ENCODE data around the gene ZNF407.

ZNF407 gene

GRCh38 chr18:74617486-74617885 is 19.8 kb downstream of the ZNF407 start:
- CTCF ChIA-PET, result no interaction called here

GRCh38 chr18:74622072-74622471 is 24.4 kb downstream of the ZNF407 start:
- ChIA-PET POLR2A (no interaction called here), CTCF (no interaction called here)
- DNase-seq (ENCODE audit: extremely low spot score), result no peak
- no peak for TF ChIP-seq CTBP1 (IDR thresholded peaks at IDR 0.05; ENCODE audit: borderline replicate concordance)

More at GRCh38 chr18:74617486-74617885, 19.8 kb downstream of the ZNF407 start:
- TF ChIP-seq FOXK2 (IDR thresholded peaks at IDR 0.05), result no peak
- TF ChIP-seq SUZ12 (IDR thresholded peaks at IDR 0.05), result no peak
- TF ChIP-seq NFRKB (IDR thresholded peaks at IDR 0.05), result no peak
- TF ChIP-seq TARDBP (IDR thresholded peaks at IDR 0.05), result no peak
- TF ChIP-seq L3MBTL2 (conservative IDR thresholded peaks at IDR 0.05), result no peak
- TF ChIP-seq ARNT (IDR thresholded peaks at IDR 0.05), result no peak
- DNase-seq (ENCODE audit: extremely low spot score), result no peak
- POLR2A ChIA-PET, result no interaction called here

GRCh38 chr18:74623047-74623816 is 25.6 kb downstream of the ZNF407 start:
- ChIA-PET CTCF (interaction anchor here (0.7 to 1.1 kb wide), 3 partner anchors 285 to 1778 kb away, joined by 3 read pairs; no protein-coding TSS in a partner anchor), POLR2A (no interaction called here)
- no peak for DNase-seq (ENCODE audit: extremely low spot score)
- no peak for TF ChIP-seq ZNF384 (IDR thresholded peaks at IDR 0.05)
- TF ChIP-seq LEF1 (IDR thresholded peaks at IDR 0.05; ENCODE audit: borderline replicate concordance), result no peak
- no peak for TF ChIP-seq SP1 (IDR thresholded peaks at IDR 0.05)
- no peak for TF ChIP-seq NFRKB (IDR thresholded peaks at IDR 0.05)
- TF ChIP-seq FOXK2 (IDR thresholded peaks at IDR 0.05), result no peak

- TF ChIP-seq LEF1 (IDR thresholded peaks at IDR 0.05; ENCODE audit: borderline replicate concordance) (no peak), ELF4 (IDR thresholded peaks at IDR 0.05) (no peak), SUZ12 (IDR thresholded peaks at IDR 0.05) (no peak), BHLHE40 (IDR thresholded peaks at IDR 0.05; ENCODE audit: borderline replicate concordance) (no peak), FOXM1 (IDR thresholded peaks at IDR 0.05; ENCODE audit: borderline replicate concordance) (no peak), ZNF384 (IDR thresholded peaks at IDR 0.05) (no peak)
- CTCF ChIA-PET, result interaction anchor here (0.5 to 1.1 kb wide), 2 partner anchors 417 to 1504 kb away, joined by 3 read pairs; no protein-coding TSS in a partner anchor
- no peak for DNase-seq (ENCODE audit: extremely low spot score)
- POLR2A ChIA-PET, result no interaction called here
Measured at GRCh38 chr18:74624466-74624865, 26.8 kb downstream of the ZNF407 start.

- ChIA-PET CTCF (no interaction called here), POLR2A (no interaction called here)
- DNase-seq (ENCODE audit: extremely low spot score), result no peak
- TF ChIP-seq FOXA1 (IDR thresholded peaks at IDR 0.05), result no peak
- TF ChIP-seq ZNF384 (IDR thresholded peaks at IDR 0.05), result no peak
- no peak for TF ChIP-seq HDGF (IDR thresholded peaks at IDR 0.05; ENCODE audit: borderline replicate concordance)
- TF ChIP-seq LEF1 (IDR thresholded peaks at IDR 0.05; ENCODE audit: borderline replicate concordance), result no peak
- no peak for TF ChIP-seq SP1 (IDR thresholded peaks at IDR 0.05)
- no peak for TF ChIP-seq ELF4 (IDR thresholded peaks at IDR 0.05)
- no peak for TF ChIP-seq PKNOX1 (IDR thresholded peaks at IDR 0.05)
- TF ChIP-seq NFRKB (IDR thresholded peaks at IDR 0.05), result no peak
- TF ChIP-seq SUZ12 (IDR thresholded peaks at IDR 0.05), result no peak
- no peak for TF ChIP-seq ARNT (IDR thresholded peaks at IDR 0.05)
- no peak for TF ChIP-seq FOXM1 (IDR thresholded peaks at IDR 0.05; ENCODE audit: borderline replicate concordance)
- TF ChIP-seq L3MBTL2 (conservative IDR thresholded peaks at IDR 0.05), result no peak
- no peak for TF ChIP-seq BHLHE40 (IDR thresholded peaks at IDR 0.05; ENCODE audit: borderline replicate concordance)
- no peak for TF ChIP-seq TARDBP (IDR thresholded peaks at IDR 0.05)
- no peak for TF ChIP-seq FOXK2 (IDR thresholded peaks at IDR 0.05)
- no peak for TF ChIP-seq CTBP1 (IDR thresholded peaks at IDR 0.05; ENCODE audit: borderline replicate concordance)
Measured at GRCh38 chr18:74625157-74625556, 27.5 kb downstream of the ZNF407 start.

GRCh38 chr18:74626049-74626874 is 28.6 kb downstream of the ZNF407 start:
- POLR2A ChIA-PET, result no interaction called here
- CTCF ChIA-PET, result no interaction called here
- TF ChIP-seq L3MBTL2 (conservative IDR thresholded peaks at IDR 0.05) (no peak), ELF4 (IDR thresholded peaks at IDR 0.05) (no peak), PKNOX1 (IDR thresholded peaks at IDR 0.05) (no peak), ARNT (IDR thresholded peaks at IDR 0.05) (no peak), BHLHE40 (IDR thresholded peaks at IDR 0.05; ENCODE audit: borderline replicate concordance) (no peak), NFRKB (IDR thresholded peaks at IDR 0.05) (no peak), FOXK2 (IDR thresholded peaks at IDR 0.05) (no peak), FOXM1 (IDR thresholded peaks at IDR 0.05; ENCODE audit: borderline replicate concordance) (no peak), FOXA1 (IDR thresholded peaks at IDR 0.05) (no peak), HDGF (IDR thresholded peaks at IDR 0.05; ENCODE audit: borderline replicate concordance) (no peak), CTBP1 (IDR thresholded peaks at IDR 0.05; ENCODE audit: borderline replicate concordance) (no peak), SUZ12 (IDR thresholded peaks at IDR 0.05) (no peak), SP1 (IDR thresholded peaks at IDR 0.05) (no peak), TARDBP (IDR thresholded peaks at IDR 0.05) (no peak), ZNF384 (IDR thresholded peaks at IDR 0.05) (no peak), LEF1 (IDR thresholded peaks at IDR 0.05; ENCODE audit: borderline replicate concordance) (no peak)

GRCh38 chr18:74630804-74631203 is 33.1 kb downstream of the ZNF407 start:
- TF ChIP-seq ELF4 (IDR thresholded peaks at IDR 0.05) (no peak), ZNF384 (IDR thresholded peaks at IDR 0.05) (no peak), L3MBTL2 (conservative IDR thresholded peaks at IDR 0.05) (no peak), SUZ12 (IDR thresholded peaks at IDR 0.05) (no peak), HDGF (IDR thresholded peaks at IDR 0.05; ENCODE audit: borderline replicate concordance) (no peak), ARNT (IDR thresholded peaks at IDR 0.05) (no peak), LEF1 (IDR thresholded peaks at IDR 0.05; ENCODE audit: borderline replicate concordance) (no peak), BHLHE40 (IDR thresholded peaks at IDR 0.05; ENCODE audit: borderline replicate concordance) (no peak), NFRKB (IDR thresholded peaks at IDR 0.05) (no peak), FOXM1 (IDR thresholded peaks at IDR 0.05; ENCODE audit: borderline replicate concordance) (no peak), FOXK2 (IDR thresholded peaks at IDR 0.05) (no peak)
- DNase-seq (ENCODE audit: extremely low spot score), result no peak
- ChIA-PET CTCF (no interaction called here), POLR2A (no interaction called here)

More at GRCh38 chr18:74626049-74626874, 28.6 kb downstream of the ZNF407 start:
- DNase-seq (ENCODE audit: extremely low spot score), result no peak
